ENCODE results near the gene TRIM2.
"Not testable (repeated sequence)": the region's sequence is repeated elsewhere in the genome, so short reads cannot be mapped to it uniquely, and the experiment has no call there.

TRIM2 gene

GRCh38 chr4:153191795-153192363 lies 12.4 kb upstream of the TRIM2 start:
- no peak for DNase-seq

- DNase-seq: no peak
Measured at GRCh38 chr4:153197301-153197700, 6.9 kb upstream of the TRIM2 start.

DNA sequence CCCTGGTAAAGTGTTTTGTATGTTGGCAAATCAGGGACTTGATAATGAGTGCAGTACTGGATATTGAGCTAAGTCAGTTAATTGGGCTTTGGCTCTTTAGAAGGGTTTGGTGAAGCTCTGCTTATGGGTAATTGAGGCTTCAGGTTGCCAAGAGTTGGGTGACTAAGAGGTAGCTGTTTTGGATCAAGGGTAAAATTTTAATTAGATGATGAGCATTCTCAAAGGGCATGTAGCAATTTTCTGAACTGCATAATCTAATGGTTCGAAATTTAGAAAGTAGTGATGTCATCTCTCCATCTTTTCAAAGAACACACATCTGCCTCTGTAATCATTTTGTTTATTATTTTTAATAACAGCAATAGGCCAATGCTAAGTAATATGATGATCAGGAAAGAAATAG lies 5.5 kb upstream of the TRIM2 start:
- no peak for DNase-seq

- not testable (repeated sequence) for DNase-seq
Measured at GRCh38 chr4:153203746-153204145, 497 bp upstream of the TRIM2 start.

- DNase-seq: peak; percentile 78
Measured at GRCh38 chr4:153204728-153205648, 745 bp downstream of the TRIM2 start.

DNA sequence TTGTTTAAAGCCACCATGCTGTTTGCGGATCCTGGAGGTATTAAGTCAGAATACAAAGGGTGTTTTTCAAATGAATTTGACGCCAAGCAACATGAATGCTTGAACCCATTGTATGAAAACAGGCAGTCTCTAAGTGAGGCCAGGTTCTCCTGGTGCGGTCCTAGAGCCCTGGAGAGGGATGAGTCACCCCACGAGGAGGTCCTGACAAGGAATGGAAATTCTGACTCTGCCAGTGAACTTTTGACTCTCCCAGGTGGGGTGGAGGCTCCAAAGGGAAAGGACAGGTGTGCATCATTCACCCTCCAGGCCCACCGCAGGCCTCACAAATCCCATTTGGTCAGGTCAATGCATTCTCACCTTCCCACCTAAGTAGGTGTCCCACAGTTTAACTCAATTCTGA lies 1.5 kb downstream of the TRIM2 start:
- peak; percentile 73 for DNase-seq

DNA sequence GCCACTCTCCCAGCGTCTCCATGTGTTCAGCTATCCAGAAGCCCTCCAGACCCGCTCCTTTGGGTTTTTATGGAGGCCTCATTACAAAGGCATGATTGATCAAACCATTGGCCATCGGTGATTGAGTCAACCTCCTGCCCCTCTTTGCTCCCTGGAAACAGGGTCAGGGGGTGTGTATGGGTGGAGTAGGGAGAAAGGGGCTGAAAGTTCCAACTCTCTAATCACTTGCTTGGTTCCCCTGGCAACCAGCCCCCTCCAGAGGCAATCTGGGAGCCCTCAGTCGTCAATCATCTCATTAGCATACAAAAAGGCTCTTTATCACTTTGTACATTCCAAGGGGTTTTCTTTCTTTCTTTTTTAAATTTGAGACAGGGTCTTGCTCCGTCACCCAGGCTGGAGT lies 2.3 kb downstream of the TRIM2 start:
- no peak for DNase-seq

GRCh38 chr4:153207027-153207426 lies 2.8 kb downstream of the TRIM2 start:
- DNase-seq: no peak

GRCh38 chr4:153207567-153207966 lies 3.3 kb downstream of the TRIM2 start:
- no peak for DNase-seq

GRCh38 chr4:153209410-153209809 lies 5.2 kb downstream of the TRIM2 start:
- no peak for DNase-seq

- no peak for DNase-seq
Measured at GRCh38 chr4:153210727-153211126, 6.5 kb downstream of the TRIM2 start.

DNA sequence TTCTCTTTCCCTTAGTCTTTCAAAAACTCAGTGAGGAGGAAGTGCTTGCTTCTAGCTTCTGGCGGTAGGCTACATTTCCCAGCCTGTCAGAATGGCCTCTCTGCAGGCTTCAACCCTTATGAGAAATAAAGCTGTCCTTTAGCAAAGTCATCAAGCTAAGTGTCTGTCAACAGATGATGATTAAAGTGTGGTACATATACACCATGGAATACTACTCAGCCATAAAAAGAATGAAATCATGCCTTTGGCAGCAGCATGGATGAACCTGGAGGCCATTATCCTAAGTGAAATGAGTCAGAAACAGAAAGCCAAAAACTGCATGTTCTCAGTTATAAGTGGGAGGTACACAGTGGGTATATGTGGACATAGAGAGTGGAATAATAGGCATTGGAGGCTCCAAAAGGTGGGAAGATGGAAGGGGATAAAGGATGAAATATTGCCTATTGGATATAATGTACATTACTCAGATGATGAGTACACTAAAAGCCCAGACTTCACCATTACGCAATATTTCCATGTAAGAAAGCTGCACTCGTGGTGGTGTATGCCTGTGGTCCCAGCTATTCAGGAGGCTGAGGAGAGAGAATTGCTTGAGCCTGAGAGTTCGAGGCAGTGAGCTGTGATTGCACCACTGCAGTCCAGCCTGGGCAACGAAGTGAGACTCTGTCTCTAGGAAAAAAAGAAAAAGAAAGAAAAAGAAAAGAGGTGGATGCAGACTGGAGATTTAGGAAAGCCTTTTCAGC lies 7.9 kb downstream of the TRIM2 start:
- no peak for DNase-seq

DNA sequence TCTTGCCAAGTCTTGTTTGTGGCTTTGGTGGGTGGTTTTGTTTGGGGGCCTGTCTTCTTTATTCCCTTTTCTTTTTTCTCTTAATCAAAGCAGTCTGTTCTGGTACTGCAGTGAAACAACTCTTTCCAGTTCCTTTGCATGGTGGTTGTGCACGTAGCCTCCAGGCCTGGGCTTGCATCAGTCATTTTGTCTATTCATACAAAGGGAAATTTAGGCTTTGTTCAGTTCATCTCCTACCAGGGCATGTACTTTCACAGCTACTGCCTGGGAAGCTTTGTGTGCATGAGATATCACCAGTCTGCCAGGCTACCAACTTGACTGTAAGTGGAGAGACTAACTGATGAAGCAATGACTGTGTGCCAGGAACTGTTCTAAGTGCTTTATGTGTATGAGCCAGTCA lies 8.5 kb downstream of the TRIM2 start:
- no peak for DNase-seq

DNA sequence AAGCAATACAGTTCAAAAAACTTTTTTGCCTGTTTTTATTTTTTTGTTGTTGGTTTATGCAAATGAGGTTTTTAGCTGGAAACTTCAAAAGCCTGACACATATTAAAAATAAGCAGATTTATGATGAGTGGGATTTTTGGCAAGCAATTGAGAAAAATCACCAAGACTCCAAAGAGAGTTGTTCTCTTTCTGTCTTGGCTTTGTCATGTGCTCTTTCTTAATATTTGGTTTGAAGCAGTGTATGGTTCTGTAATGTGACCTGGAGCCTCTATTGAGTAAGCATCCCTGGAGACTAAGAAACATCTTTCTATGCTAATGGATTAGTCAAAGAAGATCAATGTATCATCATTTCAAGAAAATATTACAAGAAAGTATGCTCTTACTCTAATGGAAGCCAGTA lies 11.7 kb downstream of the TRIM2 start:
- DNase-seq: no peak

GRCh38 chr4:153216546-153216945 lies 12.3 kb downstream of the TRIM2 start:
- no peak for DNase-seq

DNA sequence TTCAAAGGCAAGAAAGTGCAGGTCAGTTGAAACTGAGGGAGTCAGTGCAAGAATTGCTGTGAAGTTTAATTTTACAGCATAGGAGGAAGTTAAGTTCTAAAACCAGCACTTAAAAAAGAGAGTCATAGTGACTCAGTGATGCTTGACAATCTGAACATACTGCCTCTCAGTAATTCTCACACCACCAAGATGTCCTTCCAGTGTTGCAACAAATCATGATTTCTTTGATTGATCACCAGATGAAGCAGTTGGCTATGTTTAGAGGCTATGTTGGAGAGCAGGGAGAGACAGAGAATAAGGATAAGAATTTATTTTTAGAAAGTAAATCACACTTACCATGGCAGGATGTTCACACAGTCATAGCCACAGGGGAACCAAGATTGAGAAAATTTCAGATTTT lies 13.2 kb downstream of the TRIM2 start:
- DNase-seq: no peak

DNA sequence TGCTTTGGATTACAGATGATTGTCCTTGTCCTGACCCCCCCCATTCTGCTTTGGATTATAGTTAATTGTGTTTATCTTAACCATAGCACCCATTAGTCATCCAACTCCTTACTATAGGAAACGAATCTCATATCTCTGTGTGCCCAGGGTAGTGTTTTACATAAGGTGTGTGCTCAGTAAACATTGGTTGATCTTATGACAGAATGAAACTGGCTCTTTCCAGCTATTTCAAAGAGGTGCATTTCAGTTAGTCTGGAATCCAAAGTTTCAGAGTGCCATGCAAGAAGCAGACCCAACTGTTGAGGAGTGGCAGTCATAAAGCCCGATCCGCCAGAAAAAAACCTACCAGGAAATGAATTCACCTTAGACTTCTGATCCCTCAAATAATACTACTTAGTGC lies 14.7 kb downstream of the TRIM2 start:
- no peak for DNase-seq

GRCh38 chr4:153220682-153221395 lies 16.6 kb downstream of the TRIM2 start:
- no peak for DNase-seq

- DNase-seq: peak; percentile 74
Measured at GRCh38 chr4:153221783-153222706, 17.8 kb downstream of the TRIM2 start.

- peak; percentile 73 for DNase-seq
Measured at GRCh38 chr4:153222707-153223426, 18.6 kb downstream of the TRIM2 start.

GRCh38 chr4:153223427-153223801 lies 19.2 kb downstream of the TRIM2 start:
- no peak for DNase-seq

Data from activated effector memory CD4-positive, alpha-beta T cell treated with anti-CD3 and anti-CD28 coated beads, Interleukin-2, amount 50 U/mL, for 16 hours (primary cell).